Stimulated activated naive CD4-positive, alpha-beta T cell (primary cell): Measurements from ENCODE around the gene ARHGAP1.
"Not testable (repeated sequence)": the region's sequence is repeated elsewhere in the genome, so short reads cannot be mapped to it uniquely, and the experiment has no call there.

Experiments used
- DNase-seq, 6 experiments: peaks; one replicate each; lab custom pipeline; 2025; lab: John Stamatoyannopoulos, UW

The ARHGAP1 gene

DNA sequence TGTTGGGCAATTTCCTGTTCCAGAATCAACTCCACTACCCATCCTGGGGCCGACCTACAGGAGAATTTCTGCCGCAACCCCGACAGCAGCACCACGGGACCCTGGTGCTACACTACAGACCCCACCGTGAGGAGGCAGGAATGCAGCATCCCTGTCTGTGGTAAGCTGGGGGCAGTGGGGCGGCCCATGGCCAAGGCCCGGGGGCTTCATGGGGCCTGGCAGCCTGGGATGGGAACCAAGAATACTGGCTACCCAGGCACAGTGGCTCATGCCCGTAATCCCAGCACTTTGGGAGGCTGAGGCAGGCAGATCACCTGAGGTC, 22.9 kb upstream of the ARHGAP1 start:
- no peak for DNase-seq

GRCh38 chr11:46722566-46723358, 22.3 kb upstream of the ARHGAP1 start:
- DNase-seq: no peak

GRCh38 chr11:46721286-46721685, 20.9 kb upstream of the ARHGAP1 start:
- no peak for DNase-seq

DNA sequence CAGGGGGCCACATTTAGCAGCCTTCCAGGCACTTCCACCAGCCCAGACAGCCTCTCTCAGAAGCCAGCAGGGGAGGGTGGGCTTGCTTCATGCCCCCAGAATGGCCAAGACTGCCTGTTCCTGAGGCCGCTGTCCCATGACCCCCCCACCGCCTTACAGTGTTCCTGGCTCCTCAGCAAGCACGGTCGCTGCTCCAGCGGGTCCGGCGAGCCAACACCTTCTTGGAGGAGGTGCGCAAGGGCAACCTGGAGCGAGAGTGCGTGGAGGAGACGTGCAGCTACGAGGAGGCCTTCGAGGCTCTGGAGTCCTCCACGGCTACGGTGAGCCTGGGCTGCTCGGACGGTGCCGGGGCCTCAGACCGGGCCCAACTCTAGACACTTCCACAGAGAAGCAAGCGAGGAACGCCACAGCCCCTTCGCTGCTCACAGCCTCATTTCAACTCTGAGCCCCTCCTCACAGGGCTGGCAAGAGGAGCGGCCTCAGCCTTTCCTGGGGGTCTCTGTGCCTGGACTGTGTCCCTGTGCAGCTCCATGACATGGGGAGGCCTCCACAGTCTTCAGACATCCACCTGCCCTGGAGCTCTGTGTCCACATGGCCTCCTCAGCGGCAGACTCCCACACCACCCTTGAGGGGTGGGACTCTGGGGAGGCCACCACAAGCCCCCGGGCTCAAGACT, 19.3 kb upstream of the ARHGAP1 start:
- DNase-seq: no peak

DNA sequence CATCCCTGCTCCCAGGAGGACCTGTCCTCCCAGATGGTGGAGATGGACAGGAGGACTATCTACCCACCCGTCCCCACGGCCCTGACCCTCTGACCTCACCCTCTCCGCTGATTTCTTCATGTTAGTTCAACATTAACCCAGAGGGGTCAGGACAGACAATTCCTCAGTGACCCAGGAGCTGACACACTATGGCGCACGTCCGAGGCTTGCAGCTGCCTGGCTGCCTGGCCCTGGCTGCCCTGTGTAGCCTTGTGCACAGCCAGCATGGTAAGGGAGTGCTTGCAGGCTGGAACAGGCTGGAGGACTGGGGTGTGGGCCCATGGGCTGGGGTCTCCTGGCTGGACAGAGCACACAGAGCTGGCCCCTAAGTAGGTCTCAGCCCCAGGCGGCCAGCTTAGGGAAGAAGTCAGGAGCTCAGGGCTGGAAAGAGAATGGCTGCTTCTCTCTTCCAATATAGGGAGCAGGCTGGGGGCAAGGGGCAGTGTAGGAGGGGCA, 18.7 kb upstream of the ARHGAP1 start, which contains the start of gene F2:
F2 (plus strand) TSS at position 166 of the 495 bp plus-strand sequence; CDS start at position 189, 23 bp downstream.
- no peak for DNase-seq

GRCh38 chr11:46718155-46719019, 18.0 kb upstream of the ARHGAP1 start:
- no peak for DNase-seq

GRCh38 chr11:46717825-46718154, 17.4 kb upstream of the ARHGAP1 start:
- not testable (repeated sequence) for DNase-seq

DNA sequence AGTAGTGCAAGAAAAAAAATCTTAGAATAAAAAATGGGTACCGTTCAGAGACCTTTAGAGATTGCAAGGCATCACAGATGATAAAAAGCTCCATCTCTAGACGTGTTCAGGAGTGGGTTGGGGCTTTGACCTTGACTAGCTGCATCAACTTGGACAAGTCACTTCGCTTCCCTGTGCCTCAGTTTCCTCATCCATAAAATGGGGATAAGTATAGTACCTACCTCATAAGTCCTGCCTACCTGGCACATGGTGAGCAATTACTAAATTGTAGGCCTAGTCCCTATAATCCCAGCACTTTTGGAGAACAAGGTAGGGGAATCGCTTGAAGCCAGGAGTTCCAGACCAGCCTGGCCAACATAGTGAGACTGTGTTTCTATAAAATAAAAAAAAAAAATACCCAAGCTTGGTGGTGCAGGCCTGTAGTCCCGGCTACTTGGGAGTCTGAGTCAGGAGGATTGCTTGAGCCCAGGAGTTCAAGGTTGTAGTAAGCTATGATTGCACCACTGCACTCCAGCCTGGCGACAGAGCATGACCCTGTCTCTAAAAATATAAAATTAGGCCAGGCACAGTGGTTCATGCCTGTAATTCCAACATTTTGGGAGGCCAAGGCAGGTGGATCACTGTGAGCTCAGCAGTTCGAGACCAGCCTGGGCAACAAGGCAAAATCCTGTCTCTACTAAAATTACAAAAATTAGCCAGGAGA, 12.6 kb upstream of the ARHGAP1 start:
- DNase-seq: no peak

GRCh38 chr11:46711303-46711702, 10.9 kb upstream of the ARHGAP1 start:
- no peak for DNase-seq

DNA sequence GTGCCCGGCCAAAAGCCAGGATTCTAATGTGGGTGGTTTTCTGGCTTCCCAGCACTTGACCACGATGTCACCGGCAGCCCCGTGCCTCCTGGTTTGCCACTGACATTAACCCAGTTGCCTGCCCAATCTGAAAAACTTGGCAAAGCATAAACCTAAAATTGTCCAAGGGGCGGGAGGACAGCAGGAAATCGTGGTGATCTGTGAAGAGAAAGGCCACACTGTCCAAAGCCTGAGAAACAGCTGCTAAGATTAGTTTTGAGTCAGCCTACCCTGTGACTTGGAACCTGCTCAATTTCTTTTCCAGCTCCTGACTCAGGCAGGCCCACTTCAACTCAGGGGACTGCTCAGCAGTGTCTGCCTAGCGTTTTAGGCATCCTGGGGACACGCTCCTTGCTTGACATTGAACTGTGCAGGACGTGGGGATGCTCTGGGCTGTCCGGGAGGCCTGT, 10.4 kb upstream of the ARHGAP1 start:
- DNase-seq: no peak

DNA sequence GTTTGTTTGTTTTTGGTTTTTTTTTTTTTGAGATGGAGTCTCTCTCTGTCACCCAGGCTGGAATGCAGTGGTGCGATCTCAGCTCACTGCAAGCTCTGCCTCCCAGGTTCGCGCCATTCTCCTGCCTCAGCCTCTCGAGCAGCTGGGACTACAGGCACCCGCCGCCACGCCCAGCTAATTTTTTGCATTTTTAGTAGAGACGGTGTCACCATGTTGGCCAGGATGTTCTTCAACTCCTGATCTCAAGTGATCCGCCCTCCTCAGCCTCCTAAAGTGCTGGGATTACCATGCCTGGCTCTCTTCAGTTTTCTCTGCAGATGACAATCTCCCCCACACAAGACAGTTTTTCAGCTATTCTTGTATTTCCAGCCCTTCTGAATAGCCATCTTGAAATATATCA, 8.9 kb upstream of the ARHGAP1 start:
- not testable (repeated sequence) for DNase-seq

DNA sequence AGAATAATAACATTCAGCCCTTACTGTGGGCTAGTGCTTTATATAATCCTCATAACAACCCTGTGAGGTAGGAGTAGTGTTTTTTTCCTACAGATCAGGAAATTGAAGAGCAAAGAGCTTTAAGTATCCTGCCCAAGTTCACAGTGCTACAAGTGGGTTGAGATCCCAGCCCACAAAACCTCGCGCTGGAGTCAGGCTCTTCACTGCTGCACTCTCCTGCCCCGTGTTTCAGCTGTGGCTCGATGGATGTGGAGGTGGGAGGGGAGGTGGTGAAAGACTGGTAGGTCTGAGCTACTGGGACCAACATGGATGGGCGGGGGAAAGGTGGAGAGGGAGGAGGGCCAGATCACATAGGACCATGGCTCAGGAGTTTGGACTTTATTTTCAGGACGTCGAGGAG, 6.5 kb upstream of the ARHGAP1 start:
- DNase-seq: no peak

GRCh38 chr11:46705070-46705688, 4.8 kb upstream of the ARHGAP1 start:
- DNase-seq: no peak

- DNase-seq: no peak
These were observed 747 bp upstream of the ARHGAP1 start for GRCh38 chr11:46701078-46701654.

- DNase-seq: no peak
These were observed 1.8 kb downstream of the ARHGAP1 start for GRCh38 chr11:46698597-46698996.

GRCh38 chr11:46697723-46698122, 2.7 kb downstream of the ARHGAP1 start:
- no peak for DNase-seq

- no peak for DNase-seq
These were observed 3.1 kb downstream of the ARHGAP1 start for GRCh38 chr11:46697303-46697702.

DNA sequence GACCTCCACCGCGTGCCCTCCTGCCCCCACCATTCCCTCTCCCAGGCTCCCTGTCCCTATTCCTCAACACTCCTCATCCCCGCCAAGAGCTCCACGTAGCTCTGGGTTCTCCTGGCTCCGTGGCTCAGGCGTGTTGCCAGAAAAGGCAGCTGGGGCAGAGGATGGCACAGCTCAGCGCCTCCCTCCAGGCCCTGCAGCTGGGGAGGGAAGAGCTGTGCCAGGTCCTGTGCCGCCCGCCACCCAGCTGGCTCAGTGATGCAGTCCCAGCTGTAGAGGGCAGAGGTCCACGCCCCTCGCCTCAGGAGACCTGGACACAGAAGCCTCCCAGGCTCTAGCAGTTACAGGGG, 4.2 kb downstream of the ARHGAP1 start:
- no peak for DNase-seq

- DNase-seq: no peak
These were observed 4.8 kb downstream of the ARHGAP1 start for GRCh38 chr11:46695345-46696211.

DNA sequence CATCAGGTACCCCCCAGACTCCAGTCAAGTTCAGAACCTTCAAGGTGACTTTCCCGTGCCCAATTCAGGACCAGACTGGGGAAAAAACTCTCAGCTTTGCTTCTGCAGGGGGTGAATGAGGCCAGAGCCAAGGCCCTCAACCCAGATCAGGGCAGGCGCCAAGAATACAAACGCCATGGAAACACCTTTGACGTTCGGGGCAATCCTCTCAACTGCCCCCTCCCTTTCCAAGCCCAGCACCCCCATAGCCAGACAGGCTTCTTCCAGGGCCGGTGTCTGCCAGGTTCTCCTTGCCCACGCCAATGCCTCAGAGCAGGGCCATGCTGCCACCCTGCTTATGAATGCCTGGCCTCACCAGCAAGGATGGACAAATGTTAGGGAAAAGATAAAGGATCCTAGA, 5.8 kb downstream of the ARHGAP1 start:
- no peak for DNase-seq
